ENCODE results near the gene MYH6.

Gene MYH6

GRCh38 chr14:23353433-23353780 is 54.7 kb downstream of the MYH6 start:
- no peak for DNase-seq

GRCh38 chr14:23352506-23353432 is 55.3 kb downstream of the MYH6 start, which contains the start of gene SLC22A17:
SLC22A17 (minus strand) TSS chr14:23352887.
- peak; percentile 80 for DNase-seq

- peak; percentile 10 for DNase-seq
These were observed 56.2 kb downstream of the MYH6 start for GRCh38 chr14:23351681-23352505.

- DNase-seq = no peak
These were observed 58.8 kb downstream of the MYH6 start for GRCh38 chr14:23349156-23349845.

GRCh38 chr14:23348297-23348655 is 59.8 kb downstream of the MYH6 start:
- no peak for DNase-seq

- no peak for DNase-seq
These were observed 60.4 kb downstream of the MYH6 start for GRCh38 chr14:23347406-23348296.

- DNase-seq = no peak
These were observed 61.2 kb downstream of the MYH6 start for GRCh38 chr14:23346693-23347405.

GRCh38 chr14:23345987-23346692 is 61.9 kb downstream of the MYH6 start:
- no peak for DNase-seq

GRCh38 chr14:23344481-23344880 is 63.6 kb downstream of the MYH6 start:
- DNase-seq = no peak

- no peak for DNase-seq
These were observed 68.4 kb downstream of the MYH6 start for GRCh38 chr14:23339506-23340268.

GRCh38 chr14:23335623-23336022 is 72.5 kb downstream of the MYH6 start:
- no peak for DNase-seq

Measured in NCI-H1105 (cell line).